GM19238 (cell line): Measurements from ENCODE around the gene SGCE.

ENCODE experiments used
- DNase-seq: peaks from one replicate; pipeline ENCODE4 v3.0.0; 2011; ENCODE audit warnings: low spot score; ENCODE audit not compliant: insufficient read length

SGCE gene

DNA sequence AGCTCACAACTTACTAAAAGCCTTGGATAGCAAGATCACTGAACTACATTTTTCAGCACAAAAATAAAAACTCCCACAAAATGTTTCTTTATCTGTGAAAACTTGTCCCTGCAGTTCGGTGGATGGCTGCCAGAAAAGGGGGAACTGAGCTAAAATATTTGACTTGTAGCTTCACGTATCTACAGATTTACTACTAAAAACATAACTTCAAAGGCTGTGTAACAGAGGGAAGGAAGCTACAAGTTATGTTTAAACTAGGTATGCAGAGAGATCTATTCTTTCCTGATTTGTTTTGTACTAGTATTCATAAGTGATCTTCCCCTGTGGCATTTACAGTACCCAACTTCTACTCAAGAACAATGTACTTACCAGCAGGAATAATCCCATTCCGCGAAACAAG lies 25.1 kb downstream of the SGCE start:
- no peak for DNase-seq

DNA sequence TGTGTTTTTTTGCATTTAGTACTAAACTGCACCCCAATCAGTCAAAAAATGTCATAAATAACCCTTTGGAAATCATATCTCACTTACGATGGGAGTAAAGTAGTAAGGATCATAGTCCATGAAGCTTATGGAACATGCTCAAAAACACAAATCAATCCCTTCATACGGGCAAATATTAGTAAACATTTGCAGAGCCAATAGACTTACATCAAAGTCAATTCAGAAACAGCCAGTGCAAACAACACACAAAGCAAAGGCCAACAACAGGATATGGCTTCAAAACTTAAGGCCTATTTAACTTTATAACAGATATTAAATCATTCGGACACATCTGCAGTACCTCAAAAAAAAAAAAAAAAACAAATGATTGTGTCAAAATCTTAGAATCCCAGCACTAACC lies 32.1 kb downstream of the SGCE start:
- DNase-seq: no peak

- no peak for DNase-seq
Measured at GRCh38 chr7:94621120-94621519, 34.8 kb downstream of the SGCE start.

DNA sequence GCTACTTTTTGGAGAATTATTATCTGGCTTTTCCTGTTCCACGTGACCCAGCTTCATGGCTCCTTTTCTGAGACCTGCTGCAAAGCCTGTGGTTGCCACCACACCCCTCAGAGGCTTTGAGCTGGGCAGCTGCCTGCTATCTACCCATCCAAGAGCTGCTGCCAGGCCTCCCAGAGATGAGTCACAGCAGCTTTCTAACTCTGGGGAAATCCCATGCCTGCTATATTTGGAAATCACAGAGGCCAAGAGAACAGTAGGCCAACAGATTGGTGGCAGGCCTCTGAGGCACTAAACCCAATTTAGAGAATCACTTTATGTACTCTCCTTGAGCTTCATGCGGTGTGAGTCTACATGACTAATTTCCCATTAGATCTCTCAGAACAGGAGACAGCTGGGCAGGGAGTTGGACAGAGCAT lies 35.2 kb downstream of the SGCE start:
- DNase-seq: peak; percentile 19

- no peak for DNase-seq
Measured at GRCh38 chr7:94618126-94618525, 37.8 kb downstream of the SGCE start.

GRCh38 chr7:94616855-94617254 lies 39.1 kb downstream of the SGCE start:
- no peak for DNase-seq

DNA sequence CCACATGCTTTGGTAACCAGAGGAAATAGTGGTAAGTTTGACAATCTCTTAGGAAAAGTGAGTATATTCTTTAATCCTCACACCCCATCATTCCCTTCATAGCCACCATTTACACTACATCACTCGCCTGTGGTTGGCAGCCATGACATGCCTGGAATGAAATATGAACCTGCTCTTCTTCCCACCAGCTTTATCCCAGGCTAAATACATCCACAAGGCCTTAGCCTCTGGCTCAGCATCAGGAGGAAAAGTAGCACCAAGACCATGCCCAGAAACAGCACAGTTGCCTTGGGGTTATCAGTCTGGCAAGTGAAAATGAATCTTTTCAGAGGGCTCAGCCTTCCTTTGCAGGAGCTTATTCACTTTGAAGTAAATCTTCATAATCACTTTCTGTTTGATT lies 40.3 kb downstream of the SGCE start:
- DNase-seq: no peak

GRCh38 chr7:94612661-94613060 lies 43.3 kb downstream of the SGCE start:
- DNase-seq: no peak

GRCh38 chr7:94612253-94612652 lies 43.7 kb downstream of the SGCE start:
- no peak for DNase-seq

GRCh38 chr7:94609561-94609960 lies 46.4 kb downstream of the SGCE start:
- no peak for DNase-seq

GRCh38 chr7:94605031-94605430 lies 50.9 kb downstream of the SGCE start:
- DNase-seq: no peak

DNA sequence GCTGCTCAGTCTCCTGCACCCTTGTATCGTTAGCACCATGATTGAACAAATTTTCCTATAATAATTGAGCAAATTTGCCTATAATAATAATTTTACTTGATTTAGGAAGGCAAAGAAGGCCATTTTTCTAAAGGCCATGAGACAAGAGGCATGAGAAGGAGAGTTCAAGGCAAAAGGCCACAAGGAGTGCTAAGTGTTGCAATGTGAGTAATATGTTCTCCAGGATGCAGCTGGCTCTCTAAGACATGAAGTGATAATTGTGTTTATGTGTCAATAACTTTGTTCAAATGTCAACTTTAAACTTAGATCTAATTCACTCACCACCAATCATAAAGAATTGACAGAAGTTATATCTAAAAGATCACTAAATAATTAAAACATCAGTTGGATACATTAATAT lies 53.8 kb downstream of the SGCE start:
- no peak for DNase-seq

DNA sequence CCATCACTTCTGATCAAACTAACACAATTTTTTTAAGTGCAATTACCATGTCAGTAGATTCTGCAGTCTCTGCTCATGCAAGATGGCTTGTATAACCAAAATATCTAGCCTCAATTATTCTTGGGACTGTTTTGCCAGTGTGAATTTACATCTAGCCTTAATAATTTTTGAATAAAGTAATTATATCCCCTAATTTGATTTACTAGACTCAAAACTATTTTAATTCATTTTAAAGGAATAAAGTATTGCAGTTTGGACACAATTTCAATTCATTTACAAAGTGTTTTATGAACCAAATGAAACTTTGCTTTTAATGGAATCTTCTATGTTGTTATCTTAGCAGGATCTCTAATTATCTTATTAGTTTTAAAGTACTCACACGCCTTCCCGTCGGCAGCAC lies 55.7 kb downstream of the SGCE start:
- DNase-seq: no peak

- no peak for DNase-seq
Measured at GRCh38 chr7:94595717-94596116, 60.2 kb downstream of the SGCE start.

GRCh38 chr7:94594882-94595281 lies 61.1 kb downstream of the SGCE start:
- DNase-seq: no peak

DNA sequence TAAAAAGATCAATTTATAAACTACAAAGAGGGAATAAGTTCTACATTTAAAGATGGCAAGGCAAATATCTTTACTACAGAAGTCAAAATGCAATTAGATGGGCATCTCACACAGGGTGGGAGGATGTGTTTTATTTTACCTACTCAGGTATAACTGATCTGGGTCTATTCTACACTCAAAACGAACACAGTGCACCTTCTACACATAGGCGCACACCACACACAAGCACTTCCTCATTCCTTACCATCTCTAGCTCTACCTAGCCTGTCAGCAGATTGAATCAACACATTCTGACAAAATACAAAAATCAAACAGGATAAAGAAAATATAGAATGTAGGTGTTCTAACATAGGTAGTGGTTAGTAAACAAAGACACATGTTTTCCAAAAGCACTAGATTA lies 64.8 kb downstream of the SGCE start:
- DNase-seq: no peak

DNA sequence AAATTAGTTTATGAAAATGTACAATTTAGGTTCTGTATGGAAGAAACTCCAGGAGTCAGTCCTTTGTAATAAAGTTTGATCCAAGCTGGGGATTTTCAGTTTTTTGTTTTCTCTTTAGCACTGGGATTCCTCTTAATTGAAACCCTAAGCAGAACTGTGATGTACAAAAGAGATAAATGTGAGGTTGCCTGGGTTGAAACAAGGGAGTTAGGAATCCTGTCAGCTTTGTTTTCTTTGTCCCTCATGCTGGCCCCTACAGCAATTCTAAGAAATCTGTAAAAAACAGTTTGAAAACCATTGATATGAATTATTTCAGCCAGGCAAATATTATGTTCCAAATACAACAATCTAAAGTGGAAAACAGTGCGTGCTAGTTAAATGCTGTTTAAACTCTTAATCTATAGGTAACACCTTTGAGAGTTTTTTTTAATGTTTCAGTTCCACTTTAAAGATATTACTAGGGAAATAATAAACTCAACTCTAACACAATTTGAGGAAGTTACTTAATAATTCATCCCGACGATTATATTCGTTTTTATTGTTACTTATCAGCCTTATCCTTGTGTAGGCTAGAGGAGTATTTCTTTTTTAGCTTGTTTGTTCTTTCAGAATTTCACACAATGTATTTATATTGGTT lies 65.3 kb downstream of the SGCE start:
- DNase-seq: no peak

- no peak for DNase-seq
Measured at GRCh38 chr7:94588075-94588474, 67.9 kb downstream of the SGCE start.

DNA sequence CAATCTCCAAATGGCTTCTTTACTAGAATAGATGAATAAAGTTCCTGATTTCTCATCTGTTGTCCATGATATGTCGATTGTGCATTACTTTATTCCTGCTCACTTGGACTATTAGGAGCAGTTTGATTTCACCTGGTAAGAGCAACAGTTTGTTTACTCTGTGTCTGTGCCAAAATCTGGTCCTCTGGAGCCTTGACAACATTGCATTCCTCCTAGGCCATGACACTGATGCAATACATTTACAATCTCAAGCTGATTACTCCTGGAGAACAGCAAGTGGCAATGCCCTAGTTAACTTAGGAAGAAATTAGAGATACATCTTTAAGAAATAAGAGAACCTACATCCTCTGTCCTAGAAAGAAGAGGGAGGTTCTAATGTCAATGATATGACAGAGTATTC lies 71.8 kb downstream of the SGCE start:
- no peak for DNase-seq

GRCh38 chr7:94580601-94581000 lies 75.3 kb downstream of the SGCE start:
- DNase-seq: no peak

- DNase-seq: no peak
Measured at GRCh38 chr7:94579470-94579869, 76.5 kb downstream of the SGCE start.

DNA sequence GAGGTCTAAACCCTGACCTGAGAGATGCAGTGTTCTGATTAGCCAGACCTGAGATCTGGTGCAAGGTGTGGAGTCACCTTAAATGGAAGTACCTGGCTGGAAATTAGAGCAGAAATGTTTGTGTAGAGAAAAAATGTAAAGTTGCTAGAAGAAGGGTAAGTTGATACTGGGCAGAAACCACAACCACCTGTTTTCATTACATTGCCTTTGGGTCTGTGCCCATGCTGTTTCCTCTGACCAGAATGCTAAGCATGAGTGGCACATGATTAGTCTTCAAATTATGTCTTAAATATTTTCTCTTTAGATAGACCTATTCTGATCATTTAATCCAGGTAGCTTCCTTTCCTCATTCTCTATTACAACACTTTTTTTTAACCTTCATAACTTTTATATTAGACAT lies 77.3 kb downstream of the SGCE start:
- no peak for DNase-seq

DNA sequence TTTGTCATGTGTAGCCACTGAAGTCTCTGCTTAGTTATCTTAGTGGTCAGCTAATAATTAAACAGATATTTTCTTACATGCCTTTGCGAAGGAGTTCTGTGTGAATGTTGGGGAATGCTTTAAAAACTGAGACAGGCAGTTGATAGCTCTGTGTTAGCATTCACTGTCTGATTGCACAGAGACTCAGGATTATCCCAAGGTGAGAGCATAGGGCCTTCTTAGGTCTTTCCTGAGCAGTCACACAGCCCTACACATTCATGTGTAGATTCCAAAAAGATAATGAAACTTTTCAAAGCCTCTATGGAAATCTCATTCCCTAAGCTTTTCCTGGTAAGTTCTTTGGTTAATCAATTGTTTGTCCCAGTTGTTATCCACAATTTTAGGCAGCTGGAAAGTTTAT lies 78.6 kb downstream of the SGCE start:
- no peak for DNase-seq

- DNase-seq: no peak
Measured at GRCh38 chr7:94576316-94576715, 79.6 kb downstream of the SGCE start.
